D721Med (cell line): Measurements from ENCODE around the gene SLC7A8.

ENCODE experiments used
- DNase-seq: peaks from one replicate; pipeline ENCODE4 v3.0.0; 2011; ENCODE audit warnings: low spot score; ENCODE audit not compliant: insufficient read length
- FAIRE-seq: peaks from 2 replicates; lab custom pipeline; 2011; peaks lifted over from hg19 to GRCh38; lab: Jason Lieb, UNC
- CTCF ChIP-seq: IDR thresholded peaks from 2 replicates; pipeline ENCODE4 v1.5.1; 2012; ENCODE audit warnings: mild to moderate bottlenecking, control low read depth; ENCODE audit not compliant: insufficient read depth; ENCODE audit errors: missing control alignments

Gene SLC7A8

DNA sequence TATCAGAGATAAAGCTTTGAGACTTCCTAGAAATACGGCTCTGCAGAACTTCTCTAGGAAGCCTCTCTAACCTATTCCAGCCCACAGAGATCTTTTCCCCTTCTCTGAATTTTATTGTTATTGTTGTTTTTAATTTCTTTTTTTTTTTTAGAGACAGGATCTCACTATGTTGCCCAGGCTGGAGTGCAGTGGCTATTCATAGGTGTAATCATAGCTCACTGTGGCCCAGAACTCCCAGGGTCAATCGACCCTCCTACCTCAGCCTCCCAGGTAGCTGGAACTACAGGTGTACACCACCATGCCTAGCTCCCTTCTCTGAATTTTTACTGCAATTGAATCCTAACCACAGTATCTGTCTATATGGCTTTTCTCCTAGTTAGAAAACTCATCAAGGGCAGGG is 19.6 kb downstream of the SLC7A8 start:
- TF ChIP-seq CTCF, result no peak
- DNase-seq (no peak), FAIRE-seq (no peak)

DNA sequence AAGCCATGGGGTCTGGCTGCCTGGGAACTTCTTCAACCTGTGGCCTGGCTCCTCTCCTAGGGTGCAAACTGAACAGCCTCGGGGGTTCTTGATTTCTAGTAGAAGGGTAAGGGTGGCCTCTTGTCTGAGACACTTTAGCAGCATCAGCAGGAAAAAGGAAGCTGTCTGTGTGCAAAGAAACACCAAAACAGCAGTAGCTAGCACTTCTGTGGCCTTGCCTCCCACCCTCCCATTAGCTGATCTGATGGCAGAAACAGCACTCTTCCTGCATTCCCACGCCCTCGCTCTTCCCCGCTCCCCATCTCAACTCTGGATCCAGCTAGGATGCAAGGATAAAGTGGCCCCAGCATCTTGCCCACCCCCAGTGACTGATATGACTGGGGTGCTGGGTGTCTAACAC is 20.7 kb downstream of the SLC7A8 start:
- FAIRE-seq (no peak), DNase-seq (no peak)
- TF ChIP-seq CTCF, result no peak

GRCh38 chr14:23162005-23162404 is 21.5 kb downstream of the SLC7A8 start:
- no peak for TF ChIP-seq CTCF
- DNase-seq (no peak), FAIRE-seq (no peak)

- DNase-seq (no peak), FAIRE-seq (no peak)
- TF ChIP-seq CTCF, result no peak
Observed at GRCh38 chr14:23160924-23161522, 22.4 kb downstream of the SLC7A8 start.

GRCh38 chr14:23159532-23159931 is 23.9 kb downstream of the SLC7A8 start:
- TF ChIP-seq CTCF, result no peak
- FAIRE-seq (no peak), DNase-seq (no peak)

GRCh38 chr14:23158779-23159178 is 24.7 kb downstream of the SLC7A8 start:
- DNase-seq (no peak), FAIRE-seq (no peak)
- TF ChIP-seq CTCF, result no peak

GRCh38 chr14:23154964-23155587 is 28.4 kb downstream of the SLC7A8 start:
- no peak for DNase-seq
- FAIRE-seq, result no peak
- TF ChIP-seq CTCF, result no peak
